Stimulated activated CD8-positive, alpha-beta memory T cell treated with anti-CD3 and anti-CD28 coated beads, Interleukin-2, amount 100 ng/mL, for 48 hours (primary cell): Measurements from ENCODE around the gene LRRN4.

Experiments
- DNase-seq, 2 donors: peaks; one replicate each; pipeline ENCODE4 v3.0.0-alpha.2; 2020; ENCODE audit warnings: low read depth in 2 of 2

The LRRN4 gene

DNA sequence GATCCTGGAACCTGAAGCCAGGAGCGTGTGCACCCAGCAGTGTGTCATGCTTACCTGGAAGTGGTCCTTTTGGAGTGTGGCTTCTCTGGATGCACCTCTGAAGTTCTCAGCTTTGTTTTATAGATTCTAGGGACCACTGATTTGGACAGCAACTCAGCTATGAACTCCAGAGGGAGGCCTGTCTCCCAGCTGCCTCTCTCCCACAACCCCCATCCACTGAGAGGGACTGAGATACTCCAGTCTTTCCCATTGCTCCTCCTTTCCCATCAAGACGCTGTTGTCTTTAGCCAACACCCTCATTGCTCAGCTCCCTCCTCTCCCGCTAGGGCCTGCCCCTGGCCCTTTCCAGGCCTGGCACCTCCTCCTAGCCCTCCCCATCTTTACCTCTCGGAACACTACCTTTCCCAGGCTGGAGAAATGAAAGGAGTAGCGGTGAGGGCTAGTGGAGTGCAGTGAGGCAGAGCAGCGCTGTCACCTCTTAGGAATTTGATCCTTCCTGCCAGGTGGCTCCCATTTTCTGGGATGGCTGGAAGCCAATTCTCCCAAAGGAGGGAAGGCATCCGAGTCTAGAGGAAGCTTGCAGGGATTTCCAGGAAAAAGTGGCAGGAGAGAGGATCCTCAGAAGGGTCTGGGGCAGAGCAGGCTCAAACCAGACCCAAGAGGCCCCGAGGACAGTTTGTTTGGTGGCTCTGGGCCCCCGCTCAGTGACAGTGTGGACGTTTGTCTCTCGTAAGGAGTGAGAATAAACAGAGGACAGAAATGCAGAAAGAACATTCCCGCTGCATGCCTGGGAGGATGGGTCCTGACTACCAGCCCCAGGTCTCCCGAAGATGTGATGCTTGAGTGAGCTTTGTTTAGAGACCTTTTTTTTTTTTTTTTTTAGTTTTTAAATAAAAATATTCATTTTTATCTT, at the start of gene LRRN4:
TSS of gene LRRN4 (minus strand) at position 285 of the 913 bp plus-strand sequence. CDS start 1,261 bp downstream, outside the sequence.
- no peak for DNase-seq

- DNase-seq: no peak
Observed at GRCh38 chr20:6103301-6103700, 49.4 kb upstream of the LRRN4 start.

GRCh38 chr20:6101346-6101745, 47.5 kb upstream of the LRRN4 start:
- DNase-seq: no peak

GRCh38 chr20:6100246-6100645, 46.4 kb upstream of the LRRN4 start:
- no peak for DNase-seq

- no peak for DNase-seq
Observed at GRCh38 chr20:6099819-6100218, 46.0 kb upstream of the LRRN4 start.

- DNase-seq: no peak
Observed at GRCh38 chr20:6095409-6095808, 41.5 kb upstream of the LRRN4 start.

GRCh38 chr20:6094565-6094964, 40.7 kb upstream of the LRRN4 start:
- no peak for DNase-seq

DNA sequence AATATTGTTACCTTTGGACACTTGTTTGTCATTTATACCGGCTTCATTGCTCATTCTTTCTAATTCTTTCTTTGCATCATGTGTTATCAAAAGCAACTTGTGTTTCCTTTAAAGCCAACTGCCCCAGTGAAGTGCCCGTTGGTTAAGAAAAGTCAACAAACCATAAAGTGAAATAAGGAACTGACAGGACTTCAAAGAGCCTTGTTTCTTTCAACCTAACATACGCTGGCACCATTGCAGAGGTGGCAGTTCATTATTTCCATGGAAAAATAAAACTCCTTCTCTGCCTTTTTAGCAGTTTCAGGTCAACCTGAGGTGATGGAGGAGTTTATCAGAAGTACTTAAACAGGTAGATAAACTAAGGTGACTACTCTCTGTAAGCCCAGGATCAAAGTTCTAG, 40.2 kb upstream of the LRRN4 start:
- DNase-seq: no peak

- no peak for DNase-seq
Observed at GRCh38 chr20:6091661-6092060, 37.8 kb upstream of the LRRN4 start.

GRCh38 chr20:6086868-6087267, 33.0 kb upstream of the LRRN4 start:
- no peak for DNase-seq

DNA sequence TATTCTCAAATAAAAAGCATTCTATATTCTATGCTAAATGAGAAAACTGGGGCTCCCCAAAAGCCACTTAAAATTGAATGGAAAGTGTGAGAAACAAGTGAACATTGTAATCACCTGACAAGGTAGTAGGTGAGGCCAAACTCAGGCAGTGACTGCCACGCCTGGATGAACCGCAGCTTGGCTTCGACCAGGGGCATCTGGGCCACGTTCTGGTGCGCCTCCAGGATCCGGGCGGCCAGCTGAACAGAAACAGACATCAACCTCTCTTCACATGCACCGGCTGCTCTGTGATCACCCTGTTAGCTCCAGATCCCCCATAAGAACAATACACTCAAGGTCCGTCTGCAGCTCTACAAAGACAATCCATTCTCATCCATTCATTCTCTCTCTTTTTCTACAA, 30.1 kb upstream of the LRRN4 start:
- no peak for DNase-seq

DNA sequence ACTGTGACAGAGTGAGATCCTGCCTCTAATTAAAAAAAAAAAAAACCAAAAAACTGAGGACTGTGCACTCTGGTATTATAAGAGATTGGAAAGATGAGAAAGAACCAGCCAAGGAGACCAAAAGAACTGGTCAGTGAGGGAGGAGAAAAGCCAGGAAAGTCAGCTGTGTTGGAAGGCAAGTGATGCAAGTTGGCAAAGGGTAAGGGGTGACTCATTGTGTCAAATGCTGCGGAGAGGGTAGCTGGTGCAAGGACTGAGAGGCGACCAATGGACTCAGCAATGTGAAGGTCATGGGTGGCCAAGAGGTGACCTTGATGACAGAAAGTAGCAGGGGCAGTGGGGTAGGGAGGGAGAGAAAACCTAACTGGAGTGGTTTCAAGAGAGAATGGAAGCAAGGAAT, 27.4 kb upstream of the LRRN4 start:
- no peak for DNase-seq

GRCh38 chr20:6079016-6079415, 25.2 kb upstream of the LRRN4 start:
- no peak for DNase-seq

DNA sequence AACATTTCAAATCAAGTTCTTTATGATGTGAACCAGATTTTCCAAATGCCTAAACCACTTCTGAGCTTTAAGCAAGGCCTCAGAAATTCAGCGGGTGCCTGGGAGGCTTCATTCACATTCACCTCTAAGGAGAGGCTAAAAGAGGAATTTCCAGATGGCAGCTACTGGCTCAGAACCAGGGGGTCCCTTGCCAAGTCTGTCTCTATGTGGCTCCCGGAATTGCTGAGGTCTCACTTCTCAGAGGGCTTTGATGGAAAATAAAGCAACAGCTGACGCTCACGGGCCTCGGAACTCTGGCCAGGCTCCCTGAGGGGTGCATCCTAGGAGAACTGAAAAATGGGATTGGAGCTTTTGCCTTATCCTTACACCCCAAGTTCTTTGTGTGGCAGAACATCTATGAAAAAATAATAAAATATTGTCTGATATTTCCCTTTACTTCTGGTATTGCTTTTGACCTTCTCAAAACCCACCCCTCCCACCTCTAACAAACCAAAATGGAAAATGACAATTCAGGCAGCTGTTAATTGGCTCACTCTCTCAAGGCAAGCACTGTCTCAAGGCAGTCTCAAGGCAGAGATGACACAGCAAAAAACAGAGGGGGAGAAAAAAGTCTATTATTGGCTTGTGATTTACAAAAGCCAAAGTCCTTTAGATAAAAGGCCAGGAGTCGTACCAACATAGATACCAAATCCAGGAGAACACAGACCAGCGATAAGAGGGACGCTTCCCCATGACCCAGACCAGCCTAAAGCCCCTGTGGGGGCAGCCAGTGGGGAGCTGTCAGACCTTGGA, 21.8 kb upstream of the LRRN4 start:
- DNase-seq: no peak

DNA sequence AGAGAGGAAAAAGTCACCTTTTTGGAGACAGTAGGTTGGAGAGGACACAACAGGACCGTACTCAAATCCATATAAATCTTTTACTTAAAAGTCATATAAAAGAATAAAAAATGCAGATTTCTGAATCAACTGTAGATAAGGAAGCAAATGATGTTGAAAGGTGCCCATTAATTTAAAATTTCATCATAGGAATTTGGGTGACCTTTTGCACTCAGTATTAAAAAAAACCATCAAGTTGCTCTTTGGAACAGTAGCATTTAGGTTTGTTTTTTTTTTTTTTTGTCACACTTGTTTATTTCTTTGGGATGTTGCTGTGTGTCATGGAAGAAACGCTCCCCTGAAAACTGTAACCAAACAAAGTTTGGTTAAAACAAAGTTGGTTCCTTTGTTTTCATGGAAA, 20.9 kb upstream of the LRRN4 start:
- DNase-seq: no peak

DNA sequence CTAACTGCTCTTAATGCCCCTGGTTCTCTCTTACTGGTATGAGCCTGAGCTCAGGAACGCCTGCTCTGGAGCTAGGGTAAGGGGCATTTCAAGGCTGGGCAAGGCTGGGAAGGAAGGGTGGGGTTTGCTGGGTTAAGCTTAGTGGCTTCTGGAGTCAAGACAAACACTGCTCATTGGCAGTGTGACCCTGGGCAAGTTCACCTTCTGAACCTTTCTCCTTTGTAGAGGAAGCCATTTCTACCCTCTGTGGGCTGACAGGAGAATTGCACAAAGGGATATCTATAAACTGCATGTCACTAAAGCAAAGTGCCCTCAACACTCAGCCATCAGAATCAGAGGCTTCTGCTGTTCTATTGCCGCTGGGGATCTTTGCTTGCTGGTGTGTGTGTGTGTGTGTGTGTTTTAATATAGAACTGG, 20.3 kb upstream of the LRRN4 start:
- no peak for DNase-seq

- DNase-seq: no peak
Observed at GRCh38 chr20:6070829-6071695, 17.2 kb upstream of the LRRN4 start.

- no peak for DNase-seq
Observed at GRCh38 chr20:6069669-6070068, 15.8 kb upstream of the LRRN4 start.

DNA sequence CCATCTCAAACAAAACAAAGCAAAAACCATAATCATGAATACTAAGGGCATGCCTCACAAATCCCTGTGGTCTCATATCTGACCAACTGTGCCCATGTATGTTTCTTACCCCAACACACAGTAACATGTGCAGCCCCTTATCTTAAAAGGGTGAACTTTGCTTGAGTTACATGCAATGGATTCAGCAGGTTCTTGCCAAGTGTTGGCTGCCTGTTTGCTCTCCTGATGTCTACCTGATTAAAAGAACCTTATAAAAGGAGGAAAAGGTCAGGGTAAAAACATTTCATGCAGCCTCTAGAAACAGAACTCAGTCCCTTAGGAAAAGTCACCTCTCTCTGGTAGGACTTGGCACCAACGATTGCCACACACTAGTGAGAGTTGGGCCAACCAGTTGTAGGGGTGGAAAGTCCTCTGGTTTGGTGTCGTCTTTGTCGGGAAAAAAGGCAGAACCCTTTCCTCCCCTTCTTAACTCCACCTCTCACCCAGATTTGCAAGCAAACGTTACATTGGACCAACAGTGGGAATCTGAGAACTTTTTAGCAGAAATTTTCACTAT, 14.0 kb upstream of the LRRN4 start:
- DNase-seq: no peak

DNA sequence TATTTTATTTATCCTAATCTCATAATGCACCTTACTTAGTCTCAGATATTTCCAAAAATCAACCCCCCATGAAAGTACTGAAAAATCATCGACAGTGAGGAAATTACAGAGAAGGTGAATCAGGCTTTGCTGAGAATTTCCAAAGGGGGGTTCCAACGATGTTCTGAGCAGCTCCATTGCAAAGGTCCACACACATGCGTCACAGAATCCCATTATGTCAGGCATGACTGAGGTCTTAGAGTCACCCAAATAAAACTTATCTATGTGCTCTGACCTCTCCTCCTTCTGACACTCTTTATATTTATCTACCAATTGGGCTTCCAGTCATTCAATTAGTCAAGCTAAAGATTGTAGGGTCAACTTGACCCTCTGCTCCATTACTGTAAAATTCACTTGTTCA, 12.7 kb upstream of the LRRN4 start:
- no peak for DNase-seq

DNA sequence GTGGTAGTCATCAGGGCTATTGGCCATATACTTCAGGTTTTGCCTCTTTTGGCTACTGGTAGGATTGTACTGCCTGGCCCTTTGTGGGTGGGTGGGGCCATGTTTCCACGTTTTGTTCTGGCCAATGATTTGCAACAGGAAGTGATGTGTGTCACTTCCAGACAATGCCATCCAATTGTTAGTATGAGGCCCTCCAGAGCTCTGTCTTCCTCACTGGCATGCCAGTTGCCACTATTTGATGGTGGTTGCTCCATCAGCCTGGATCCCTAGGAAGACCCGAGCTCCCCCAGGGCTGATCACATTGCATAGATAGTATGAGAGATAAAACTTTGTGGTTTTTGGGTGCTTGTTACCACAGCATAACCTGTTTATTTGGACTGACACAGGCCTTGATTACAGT, 7.7 kb upstream of the LRRN4 start:
- DNase-seq: no peak

- DNase-seq: no peak
Observed at GRCh38 chr20:6060213-6060612, 6.4 kb upstream of the LRRN4 start.
